Neural cell (in vitro differentiated cells): Measurements from ENCODE around the gene CAST. TPM values are rescaled to one million over a fixed set of nuclear protein-coding genes. Genes with fewer than 3 reads are reported as not detected.

Experiments
- H2AFZ ChIP-seq: fragments of 200-600, 300-800 bp; sonication (generic), shearing (Covaris generic); 2 replicates; pipeline ENCODE4 v1.6.0; 2014; ENCODE audit warnings: low read depth, mild to moderate bottlenecking, antibody characterized with exemption, low read length, moderate library complexity
- H3F3A ChIP-seq: fragments of 200-600 bp; shearing (Covaris generic); 2 replicates; pipeline ENCODE4 v1.6.1; 2016; ENCODE audit warnings: mild to moderate bottlenecking, moderate library complexity, mixed read lengths, antibody characterized with exemption, low read length; ENCODE audit not compliant: insufficient read depth, poor library complexity, severe bottlenecking
- H3K27ac ChIP-seq: fragments of 200-600, 300-800 bp; sonication (generic), shearing (Covaris generic); 2 replicates; pipeline ENCODE4 v1.5.1; 2014; ENCODE audit warnings: mild to moderate bottlenecking, low read length, moderate library complexity
- H3K27me3 ChIP-seq: fragments of 300-800, 200-600 bp; sonication (generic), shearing (Covaris generic); 2 replicates; pipeline ENCODE4 v1.6.0; 2014; ENCODE audit warnings: mild to moderate bottlenecking, low read depth, low read length, moderate library complexity; ENCODE audit not compliant: insufficient read depth
- H3K36me3 ChIP-seq: fragments of 300-800, 200-600 bp; sonication (generic), shearing (Covaris generic); 2 replicates; pipeline ENCODE4 v1.5.1; 2014; ENCODE audit warnings: mild to moderate bottlenecking, antibody characterized with exemption, low read length, moderate library complexity; ENCODE audit not compliant: insufficient read depth
- H3K4me2 ChIP-seq: fragments of 300-800, 200-600 bp; sonication (generic), shearing (Covaris generic); 2 replicates; pipeline ENCODE4 v1.6.0; 2014; ENCODE audit warnings: mild to moderate bottlenecking, low read length
- H3K4me3 ChIP-seq: fragments of 300-800, 200-600 bp; sonication (generic), shearing (Covaris generic); 2 replicates; pipeline ENCODE4 v1.5.1; 2014; ENCODE audit warnings: mild to moderate bottlenecking, low read length, moderate library complexity
- H3K79me2 ChIP-seq: fragments of 200-600 bp; shearing (Covaris generic); replicated peaks from 2 replicates; pipeline ENCODE4 v1.6.0; 2014; ENCODE audit warnings: mild to moderate bottlenecking, low read length, moderate library complexity; ENCODE audit not compliant: insufficient read depth
- H3K9ac ChIP-seq: fragments of 300-800, 200-600 bp; sonication (generic), shearing (Covaris generic); 2 replicates; pipeline ENCODE4 v1.6.1; 2016; ENCODE audit warnings: mild to moderate bottlenecking, low read length, mixed read lengths
- H3K9me2 ChIP-seq: fragments of 200-600 bp; shearing (Covaris generic); 2 replicates; pipeline ENCODE4 v1.6.1; 2016; ENCODE audit warnings: mild to moderate bottlenecking, low read length, mixed read lengths; ENCODE audit not compliant: insufficient read depth
- H3K9me3 ChIP-seq: fragments of 200-600, 300-800 bp; sonication (generic), shearing (Covaris generic); 2 replicates; pipeline ENCODE4 v1.6.1; 2016; ENCODE audit warnings: mild to moderate bottlenecking, mixed run types, low read length, moderate library complexity, mixed read lengths
- H4K20me1 ChIP-seq: fragments of 200-600 bp; shearing (Covaris generic); 2 replicates; pipeline ENCODE4 v1.6.1; 2016; ENCODE audit warnings: mild to moderate bottlenecking, mixed run types; ENCODE audit not compliant: insufficient read depth
- EP300 ChIP-seq: fragments of 450-650 bp; conservative IDR thresholded peaks from 2 replicates; pipeline ENCODE4 v1.6.1; 2014; ENCODE audit warnings: antibody characterized with exemption, mild to moderate bottlenecking, moderate library complexity; ENCODE audit not compliant: poor library complexity, severe bottlenecking
- EZH2 ChIP-seq: fragments of 200-600, 300-800 bp; shearing (Covaris generic), sonication (generic); IDR thresholded peaks from 2 replicates; pipeline ENCODE4 v1.6.1; 2014; ENCODE audit warnings: antibody characterized with exemption, low read length, borderline replicate concordance, mild to moderate bottlenecking; ENCODE audit not compliant: insufficient read depth, poor library complexity, severe bottlenecking
- MXI1 ChIP-seq: fragments of 450-650 bp; conservative IDR thresholded peaks from 2 replicates; pipeline ENCODE4 v1.6.1; 2014; ENCODE audit warnings: antibody characterized with exemption, mild to moderate bottlenecking; ENCODE audit not compliant: poor library complexity, severe bottlenecking
- POLR2AphosphoS5 ChIP-seq: IDR thresholded peaks from 2 replicates; pipeline ENCODE4 v1.6.1; 2012
- RAD21 ChIP-seq: fragments of 450-650 bp; conservative IDR thresholded peaks from 2 replicates; pipeline ENCODE4 v1.6.1; 2014; ENCODE audit warnings: antibody characterized with exemption, mild to moderate bottlenecking, moderate library complexity
- SMC3 ChIP-seq: fragments of 450-650 bp; conservative IDR thresholded peaks from 2 replicates; pipeline ENCODE4 v1.6.1; 2014; ENCODE audit warnings: antibody characterized with exemption, mild to moderate bottlenecking, moderate library complexity; ENCODE audit not compliant: poor library complexity
- TAF1 ChIP-seq: IDR thresholded peaks from 2 replicates; pipeline ENCODE4 v1.6.1; 2012; ENCODE audit warnings: low read depth
- polyA plus RNA-seq: library from polyadenylated mRNA; depleted of rRNA; stranded (reverse); fragments of >200 nt; gene quantifications from 2 replicates; pipeline ENCODE4 v1.2.3, GENCODE V29; 2014
- TF ChIP-seq, protein P1 (sequence below): fragments of 450-650 bp; IDR thresholded peaks from 2 replicates; pipeline ENCODE4 v1.5.1; 2014; ENCODE audit warnings: antibody characterized with exemption, mild to moderate bottlenecking, moderate library complexity; ENCODE audit not compliant: poor library complexity, severe bottlenecking
- TF ChIP-seq, protein P2 (sequence below): IDR thresholded peaks from 2 replicates; pipeline ENCODE4 v1.6.1; 2012; ENCODE audit warnings: borderline replicate concordance

Gene CAST
- polyA plus RNA-seq, 1 donor from 2014 or later = 8.4 TPM

DNA sequence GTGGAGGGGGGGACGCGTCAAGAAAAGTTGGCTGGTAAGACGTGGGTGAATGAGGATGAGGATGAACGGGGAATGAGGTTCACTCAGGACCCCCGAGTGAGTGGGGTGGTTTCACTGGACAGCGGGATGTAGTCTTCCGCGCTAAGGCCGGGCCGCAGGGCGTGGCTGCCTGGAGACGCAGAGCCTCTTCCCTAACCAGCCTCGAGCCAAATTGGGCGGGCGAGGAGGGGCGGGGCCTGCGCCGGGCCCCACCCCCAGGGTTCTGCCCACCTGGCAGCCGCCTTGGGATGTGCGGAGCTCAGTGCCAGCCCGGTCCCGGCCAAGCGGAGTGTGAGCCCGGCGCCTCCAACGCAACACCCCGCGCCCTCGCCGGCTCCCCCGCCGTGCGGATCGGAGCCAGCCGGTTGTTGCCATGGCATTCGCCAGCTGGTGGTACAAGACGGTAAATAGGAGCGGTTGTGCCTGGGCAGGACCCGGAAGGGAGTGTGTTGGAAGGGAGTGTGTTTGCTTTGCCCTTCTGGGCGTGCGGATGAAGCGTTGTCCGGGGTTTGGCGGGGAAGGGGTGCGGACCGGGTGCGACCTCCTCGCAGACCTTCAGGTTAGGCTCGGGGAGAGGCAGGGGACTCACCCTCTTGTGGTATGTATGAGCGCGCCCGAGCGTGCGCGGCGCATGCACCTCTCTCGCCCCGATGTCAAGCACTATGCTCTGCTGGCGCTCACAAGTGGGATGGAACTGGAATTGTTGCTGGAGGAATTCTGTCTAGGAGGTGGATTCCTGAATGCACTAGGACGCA, 746 bp downstream of the CAST start:
- Histone ChIP-seq H4K20me1 (no peaks in the 10 kb centered on the region), H3K27ac (no peak overlapping the region), H3K9me2 (no peaks in the 10 kb centered on the region), H3K9me3 (no peaks in the 10 kb centered on the region), H3K9ac (peak overlapping the region; percentile 45), H3K4me2 (peak overlapping the region; percentile 12), H3F3A (no peaks in the 10 kb centered on the region), H2AFZ (peak overlapping the region; percentile 9), H3K4me3 (peak overlapping the region; percentile 68), H3K36me3 (no peaks in the 10 kb centered on the region), H3K79me2 (no peaks in the 10 kb centered on the region), H3K27me3 (peaks cover 51% of the 10 kb centered on the region)
- TF ChIP-seq, protein P1, sequence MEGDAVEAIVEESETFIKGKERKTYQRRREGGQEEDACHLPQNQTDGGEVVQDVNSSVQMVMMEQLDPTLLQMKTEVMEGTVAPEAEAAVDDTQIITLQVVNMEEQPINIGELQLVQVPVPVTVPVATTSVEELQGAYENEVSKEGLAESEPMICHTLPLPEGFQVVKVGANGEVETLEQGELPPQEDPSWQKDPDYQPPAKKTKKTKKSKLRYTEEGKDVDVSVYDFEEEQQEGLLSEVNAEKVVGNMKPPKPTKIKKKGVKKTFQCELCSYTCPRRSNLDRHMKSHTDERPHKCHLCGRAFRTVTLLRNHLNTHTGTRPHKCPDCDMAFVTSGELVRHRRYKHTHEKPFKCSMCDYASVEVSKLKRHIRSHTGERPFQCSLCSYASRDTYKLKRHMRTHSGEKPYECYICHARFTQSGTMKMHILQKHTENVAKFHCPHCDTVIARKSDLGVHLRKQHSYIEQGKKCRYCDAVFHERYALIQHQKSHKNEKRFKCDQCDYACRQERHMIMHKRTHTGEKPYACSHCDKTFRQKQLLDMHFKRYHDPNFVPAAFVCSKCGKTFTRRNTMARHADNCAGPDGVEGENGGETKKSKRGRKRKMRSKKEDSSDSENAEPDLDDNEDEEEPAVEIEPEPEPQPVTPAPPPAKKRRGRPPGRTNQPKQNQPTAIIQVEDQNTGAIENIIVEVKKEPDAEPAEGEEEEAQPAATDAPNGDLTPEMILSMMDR = no peak
- TF ChIP-seq, protein P2, sequence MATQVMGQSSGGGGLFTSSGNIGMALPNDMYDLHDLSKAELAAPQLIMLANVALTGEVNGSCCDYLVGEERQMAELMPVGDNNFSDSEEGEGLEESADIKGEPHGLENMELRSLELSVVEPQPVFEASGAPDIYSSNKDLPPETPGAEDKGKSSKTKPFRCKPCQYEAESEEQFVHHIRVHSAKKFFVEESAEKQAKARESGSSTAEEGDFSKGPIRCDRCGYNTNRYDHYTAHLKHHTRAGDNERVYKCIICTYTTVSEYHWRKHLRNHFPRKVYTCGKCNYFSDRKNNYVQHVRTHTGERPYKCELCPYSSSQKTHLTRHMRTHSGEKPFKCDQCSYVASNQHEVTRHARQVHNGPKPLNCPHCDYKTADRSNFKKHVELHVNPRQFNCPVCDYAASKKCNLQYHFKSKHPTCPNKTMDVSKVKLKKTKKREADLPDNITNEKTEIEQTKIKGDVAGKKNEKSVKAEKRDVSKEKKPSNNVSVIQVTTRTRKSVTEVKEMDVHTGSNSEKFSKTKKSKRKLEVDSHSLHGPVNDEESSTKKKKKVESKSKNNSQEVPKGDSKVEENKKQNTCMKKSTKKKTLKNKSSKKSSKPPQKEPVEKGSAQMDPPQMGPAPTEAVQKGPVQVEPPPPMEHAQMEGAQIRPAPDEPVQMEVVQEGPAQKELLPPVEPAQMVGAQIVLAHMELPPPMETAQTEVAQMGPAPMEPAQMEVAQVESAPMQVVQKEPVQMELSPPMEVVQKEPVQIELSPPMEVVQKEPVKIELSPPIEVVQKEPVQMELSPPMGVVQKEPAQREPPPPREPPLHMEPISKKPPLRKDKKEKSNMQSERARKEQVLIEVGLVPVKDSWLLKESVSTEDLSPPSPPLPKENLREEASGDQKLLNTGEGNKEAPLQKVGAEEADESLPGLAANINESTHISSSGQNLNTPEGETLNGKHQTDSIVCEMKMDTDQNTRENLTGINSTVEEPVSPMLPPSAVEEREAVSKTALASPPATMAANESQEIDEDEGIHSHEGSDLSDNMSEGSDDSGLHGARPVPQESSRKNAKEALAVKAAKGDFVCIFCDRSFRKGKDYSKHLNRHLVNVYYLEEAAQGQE = peak; percentile 62
- TF ChIP-seq EP300 (peak; percentile 58), SMC3 (peak; percentile 38), MXI1 (peak; percentile 79), TAF1 (no peak), RAD21 (peak; percentile 49), EZH2 (no peak), POLR2AphosphoS5 (peak; percentile 39)

GRCh38 chr5:96663608-96664007, 1.4 kb downstream of the CAST start:
- Histone ChIP-seq H4K20me1 (no peaks in the 10 kb centered on the region), H3K9ac (peak overlapping the region; percentile 45), H2AFZ (no peak overlapping the region), H3K9me3 (no peaks in the 10 kb centered on the region), H3F3A (no peaks in the 10 kb centered on the region), H3K4me2 (no peak overlapping the region), H3K36me3 (no peaks in the 10 kb centered on the region), H3K79me2 (no peaks in the 10 kb centered on the region), H3K27me3 (peaks cover 51% of the 10 kb centered on the region), H3K27ac (no peak overlapping the region), H3K4me3 (peak overlapping the region; percentile 68), H3K9me2 (no peaks in the 10 kb centered on the region)
- no peak for TF ChIP-seq EZH2
- TF ChIP-seq POLR2AphosphoS5 = no peak
- TF ChIP-seq, protein P1 = no peak
- TF ChIP-seq, protein P2 = no peak
- TF ChIP-seq TAF1 = no peak
- TF ChIP-seq SMC3 = no peak
